Liver (tissue), 9 donors: ENCODE results near the gene AHRR. TPM values are rescaled to one million over a fixed set of nuclear protein-coding genes. Genes with fewer than 3 reads are reported as not detected.
"Not testable (repeated sequence)": the region's sequence is repeated elsewhere in the genome, so short reads cannot be mapped to it uniquely, and the experiment has no call there.

ENCODE experiments used
- DNase-seq: peaks from one replicate; pipeline ENCODE4 v3.0.0-alpha.2; 2017; ENCODE audit warnings: low spot score
- H3K27ac ChIP-seq, 2 donors: one replicate each; pipeline ENCODE4 v1.7.0; 2013; ENCODE audit warnings: inconsistent platforms in 2 of 2, low read length in 2 of 2, control low read depth in 1 of 2, low read depth in 1 of 2, mild to moderate bottlenecking in 1 of 2
- H3K27me3 ChIP-seq, 4 donors: one replicate each; pipeline versions ENCODE4 v1.6.1 to v1.7.0; 2013; ENCODE audit warnings: low read length in 3 of 4, inconsistent platforms in 1 of 4, mild to moderate bottlenecking in 1 of 4, moderate library complexity in 1 of 4; ENCODE audit not compliant: control insufficient read depth in 4 of 4, insufficient read depth in 4 of 4
- H3K36me3 ChIP-seq, 4 donors: one replicate each; pipeline versions ENCODE4 v1.6.1 to v1.7.0; 2013; ENCODE audit warnings: low read length in 3 of 4, mild to moderate bottlenecking in 3 of 4, low read depth in 1 of 4, moderate library complexity in 1 of 4; ENCODE audit not compliant: control insufficient read depth in 4 of 4, insufficient read depth in 3 of 4
- H3K4me1 ChIP-seq, 4 donors: one replicate each; pipeline versions ENCODE4 v1.6.1 to v1.7.0; 2013; ENCODE audit warnings: low read length in 3 of 4, mild to moderate bottlenecking in 3 of 4, moderate library complexity in 1 of 4; ENCODE audit not compliant: control insufficient read depth in 4 of 4, insufficient read depth in 4 of 4
- H3K4me3 ChIP-seq, 3 donors: one replicate each; pipeline versions ENCODE4 v1.6.1 to v1.7.0; 2013; ENCODE audit warnings: low read length in 3 of 3, control low read depth in 1 of 3, low read depth in 1 of 3, mild to moderate bottlenecking in 1 of 3
- H3K9ac ChIP-seq, 2 donors: one replicate each; pipeline ENCODE4 v1.7.0; 2013; ENCODE audit warnings: low read length in 2 of 2, mild to moderate bottlenecking in 2 of 2, moderate library complexity in 2 of 2, control low read depth in 1 of 2, low read depth in 1 of 2
- H3K9me3 ChIP-seq, 4 donors: one replicate each; pipeline versions ENCODE4 v1.6.1 to v1.7.0; 2013; ENCODE audit warnings: low read length in 3 of 4; ENCODE audit not compliant: control insufficient read depth in 4 of 4
- ATF3 ChIP-seq: IDR thresholded peaks from 2 replicates; pipeline ENCODE4 v1.6.1; 2016; ENCODE audit warnings: antibody characterized with exemption
- EGR1 ChIP-seq, 2 donors: IDR thresholded peaks; 2 replicates each; pipeline ENCODE4 v1.6.1; 2016 to 2018; ENCODE audit warnings: antibody characterized with exemption in 2 of 2, low read depth in 2 of 2
- FOXA2 ChIP-seq: IDR thresholded peaks from 2 replicates; pipeline ENCODE4 v1.6.1; 2016; ENCODE audit warnings: antibody characterized with exemption
- GABPA ChIP-seq, 2 donors: IDR thresholded peaks in 1 of 2; conservative IDR thresholded peaks in 1 of 2; 2 replicates each; pipeline ENCODE4 v1.6.1; 2016; ENCODE audit warnings: antibody characterized with exemption in 2 of 2, mild to moderate bottlenecking in 1 of 2, moderate library complexity in 1 of 2
- HNF4A ChIP-seq, 2 donors: conservative IDR thresholded peaks; 2 replicates each; pipeline ENCODE4 v1.6.1; 2016; ENCODE audit warnings: antibody characterized with exemption in 2 of 2, mild to moderate bottlenecking in 2 of 2
- HNF4G ChIP-seq: IDR thresholded peaks from 2 replicates; pipeline ENCODE4 v1.6.1; 2016; ENCODE audit warnings: antibody characterized with exemption
- REST ChIP-seq: IDR thresholded peaks from 2 replicates; pipeline ENCODE4 v1.6.1; 2016; ENCODE audit warnings: antibody characterized with exemption, mild to moderate bottlenecking
- SP1 ChIP-seq: IDR thresholded peaks from 2 replicates; pipeline ENCODE4 v1.6.1; 2018; ENCODE audit warnings: antibody characterized with exemption, mild to moderate bottlenecking
- TAF1 ChIP-seq: conservative IDR thresholded peaks from 2 replicates; pipeline ENCODE4 v1.6.1; 2016; ENCODE audit warnings: antibody characterized with exemption, mild to moderate bottlenecking
- YY1 ChIP-seq: IDR thresholded peaks from 2 replicates; pipeline ENCODE4 v1.6.1; 2016; ENCODE audit warnings: antibody characterized with exemption, mild to moderate bottlenecking
- WGBS: extraction: QIAGEN DNeasy Blood & Tissue Kit; methylation state at CpG from one replicate; pipeline ENCODE4 v1.1.7; 2013; 5-methylcytosine and 5-hydroxymethylcytosine counted together
- polyA plus RNA-seq, 2 donors: library from polyadenylated mRNA; stranded (reverse) in 1 of 2; unstranded in 1 of 2; fragments of 200-250 nt in 1 of 2; fragments of >200 nt in 1 of 2; fragmentation: Nextera tagmentation in 1 of 2; extraction: Ambion mirVana in 1 of 2; gene quantifications; one replicate each; pipeline versions ENCODE4 v1.2.1 to v1.2.3, GENCODE V29; 2013 to 2015
- total RNA-seq, 2 donors: library from RNA; depleted of rRNA; stranded (reverse); fragments of >200 nt; gene quantifications; one replicate each; pipeline ENCODE4 v1.2.3, GENCODE V29; 2014
- donor health status: healthy.
- donor health status: healthy.
- donor health status: healthy.
- donor health status: healthy.
- donor health status: healthy.

Gene AHRR
- total and polyA plus RNA-seq, 4 donors, result 0.15 to 0.47 (median 0.24) TPM

- DNase-seq, result no peak
- Histone ChIP-seq H3K36me3 (peaks cover 6 to 39% (median 9%) of the 10 kb centered on the region in 4 donors), H3K9ac (no peak overlapping the region), H3K4me1 (peaks cover 0 to 8% (median 2%) of the 10 kb centered on the region in 4 donors), H3K27ac (no peak overlapping the region), H3K27me3 (no peaks in the 10 kb centered on the region), H3K9me3 (no peaks in the 10 kb centered on the region), H3K4me3 (no peak overlapping the region)
- 87% methylated on average over 18 of the region's 18 CpGs for WGBS
- no peak for TF ChIP-seq GABPA (IDR thresholded peaks at IDR 0.05 in 1 of 2, conservative IDR thresholded peaks at IDR 0.05 in 1 of 2)
- no peak for TF ChIP-seq EGR1 (IDR thresholded peaks at IDR 0.05; ENCODE audit: low read depth in 2 of 2)
- TF ChIP-seq SP1, result no peak
- no peak for TF ChIP-seq FOXA2
- no peak for TF ChIP-seq TAF1
- no peak for TF ChIP-seq YY1
Measured at GRCh38 chr5:308672-309271, 12.7 kb upstream of the AHRR start.

- 98% methylated on average over 15 of the region's 21 CpGs for WGBS
- not testable (repeated sequence) for H3K9ac ChIP-seq, H3K27me3 ChIP-seq, H3K4me1 ChIP-seq, H3K9me3 ChIP-seq, DNase-seq, H3K4me3 ChIP-seq, H3K27ac ChIP-seq
- H3K36me3 ChIP-seq, result peaks cover 10 to 47% (median 17%) of the 10 kb centered on the region in 4 donors
Measured at GRCh38 chr5:309831-310230, 11.7 kb upstream of the AHRR start.

GRCh38 chr5:310516-310915, 11.0 kb upstream of the AHRR start:
- no peak overlapping the region for H3K9ac ChIP-seq
- H3K27ac ChIP-seq, result no peak overlapping the region
- DNase-seq, result no peak
- no peak overlapping the region for H3K4me3 ChIP-seq
- H3K9me3 ChIP-seq, result no peaks in the 10 kb centered on the region
- no peaks in the 10 kb centered on the region for H3K27me3 ChIP-seq
- TF ChIP-seq REST, result no peak
- no peak for TF ChIP-seq ATF3
- TF ChIP-seq HNF4A (conservative IDR thresholded peaks at IDR 0.05), result peak in 1 of 2 donors; percentile 41
- TF ChIP-seq HNF4G, result no peak
- no peak for TF ChIP-seq YY1
- 77% methylated on average over 9 of the region's 9 CpGs for WGBS
- H3K36me3 ChIP-seq, result peaks cover 7 to 53% (median 21%) of the 10 kb centered on the region in 4 donors
- H3K4me1 ChIP-seq, result peaks cover 0 to 8% (median 2%) of the 10 kb centered on the region in 4 donors
